ENCODE measurements around the gene ATG9A.
"Not testable (repeated sequence)": the region's sequence is repeated elsewhere in the genome, so short reads cannot be mapped to it uniquely, and the experiment has no call there.

Gene ATG9A

GRCh38 chr2:219204425-219205164, 24.8 kb downstream of the ATG9A start:
- DNase-seq = no peak

DNA sequence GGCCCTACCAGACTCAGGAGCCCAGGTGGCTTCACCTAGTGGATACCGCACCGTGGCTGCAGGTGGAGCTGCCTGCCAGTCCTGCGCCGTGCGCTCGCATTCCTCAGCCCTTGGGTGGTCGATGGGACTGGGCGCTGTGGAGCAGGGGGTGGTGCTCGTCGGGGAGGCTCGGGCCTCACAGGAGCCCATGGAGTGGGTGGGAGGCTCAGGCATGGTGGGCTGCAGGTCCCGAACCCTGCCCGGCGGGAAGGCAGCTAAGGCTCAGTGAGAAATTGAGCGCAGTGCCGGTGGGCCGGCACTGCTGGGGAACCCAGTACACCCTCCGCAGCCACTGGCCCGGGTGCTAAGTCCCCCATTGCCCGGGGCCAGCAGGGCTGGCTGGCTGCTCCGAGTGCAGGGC, 28.1 kb downstream of the ATG9A start:
- DNase-seq = not testable (repeated sequence)

DNA sequence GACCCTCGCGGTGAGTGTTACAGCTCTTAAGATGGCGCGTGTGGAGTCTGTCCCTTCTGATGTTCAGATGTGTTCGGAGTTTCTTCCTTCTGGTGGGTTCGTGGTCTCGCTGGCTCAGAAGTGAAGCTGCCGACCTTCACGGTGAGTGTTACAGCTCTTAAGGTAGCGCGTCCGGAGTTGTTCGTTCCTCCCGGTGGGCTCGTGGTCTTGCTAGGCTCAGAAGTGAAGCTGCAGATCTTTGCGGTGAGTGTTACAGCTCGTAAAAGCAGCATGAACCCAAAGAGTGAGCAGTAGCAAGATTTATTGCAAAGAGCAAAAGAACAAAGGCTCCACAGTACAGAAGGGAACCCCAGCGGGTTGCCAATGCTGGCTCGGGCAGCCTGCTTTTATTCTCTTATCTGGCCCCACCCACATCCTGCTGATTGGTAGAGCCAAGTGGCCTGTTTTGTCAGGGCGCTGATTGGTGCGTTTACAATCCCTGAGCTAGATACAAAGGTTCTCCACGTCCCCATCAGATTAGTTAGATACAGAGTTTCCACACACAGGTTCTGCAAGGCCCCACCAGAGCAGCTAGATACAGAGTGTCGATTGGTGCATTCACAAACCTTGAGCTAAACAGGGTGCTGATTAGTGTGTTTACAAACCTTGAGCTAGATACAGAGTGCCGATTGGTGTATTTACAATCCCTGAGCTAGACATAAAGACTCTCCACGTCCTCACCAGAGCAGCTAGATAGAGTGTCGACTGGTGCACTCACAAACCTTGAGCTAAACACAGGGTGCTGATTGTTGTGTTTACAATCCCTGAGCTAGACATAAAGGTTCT, 28.7 kb downstream of the ATG9A start:
- DNase-seq = not testable (repeated sequence)

DNA sequence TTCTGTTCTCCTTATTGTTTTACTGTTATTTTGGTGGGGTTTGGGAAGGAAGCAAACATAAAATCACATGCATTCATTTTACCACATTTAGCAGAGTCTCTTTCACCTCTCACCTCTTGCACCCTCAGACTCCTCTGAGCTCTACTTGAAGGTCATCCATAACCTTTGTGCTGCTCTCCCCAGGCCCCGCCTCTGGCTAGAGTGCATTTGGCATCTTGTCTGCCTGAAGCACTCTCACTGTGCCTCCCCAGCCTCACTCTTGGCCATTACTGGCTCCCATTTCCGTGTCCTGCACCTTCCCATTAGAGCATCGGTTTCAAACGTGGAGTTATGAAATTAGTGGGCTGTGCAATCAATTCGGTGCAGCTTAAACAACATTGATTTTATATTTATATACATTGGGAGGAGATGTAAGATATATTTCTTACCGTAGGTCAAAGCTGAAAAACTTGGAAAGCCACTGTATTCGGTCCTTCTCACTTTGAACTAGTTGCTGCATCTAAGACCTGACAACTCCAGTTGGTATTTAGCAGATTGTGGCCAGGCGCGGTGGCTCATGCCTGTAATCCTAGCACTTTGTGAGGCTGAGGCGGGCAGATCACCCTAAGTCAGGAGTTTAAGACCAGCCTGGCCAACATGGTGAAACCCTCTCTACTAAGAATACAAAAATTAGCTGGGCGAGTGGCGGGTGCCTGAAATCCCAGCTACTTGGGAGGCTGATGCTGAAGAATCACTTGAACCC, 29.8 kb downstream of the ATG9A start:
- no peak for DNase-seq

- no peak for DNase-seq
Measured at GRCh38 chr2:219198974-219199373, 30.5 kb downstream of the ATG9A start.

DNA sequence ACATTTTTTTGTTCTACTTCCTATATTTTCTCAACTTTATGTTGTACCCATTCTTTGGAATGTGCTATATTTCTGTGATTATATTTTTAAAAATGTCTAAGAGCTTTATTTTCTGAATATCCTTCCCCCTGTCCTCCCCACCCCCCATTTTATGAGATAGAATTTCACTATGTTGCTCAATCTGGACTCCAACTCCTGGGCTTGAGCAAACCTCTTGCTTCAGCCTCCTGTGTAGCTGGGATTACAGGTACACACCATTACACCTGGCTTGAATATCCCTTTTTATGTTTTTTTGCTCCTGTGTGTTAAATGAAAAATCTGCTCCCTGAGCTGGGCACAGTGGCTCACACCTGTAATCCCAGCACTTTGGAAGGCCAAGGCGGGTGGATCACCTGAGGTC, 32.0 kb downstream of the ATG9A start:
- no peak for DNase-seq

GRCh38 chr2:219186754-219187456, 42.5 kb downstream of the ATG9A start:
- no peak for DNase-seq

- no peak for DNase-seq
Measured at GRCh38 chr2:219184121-219184520, 45.3 kb downstream of the ATG9A start.

DNA sequence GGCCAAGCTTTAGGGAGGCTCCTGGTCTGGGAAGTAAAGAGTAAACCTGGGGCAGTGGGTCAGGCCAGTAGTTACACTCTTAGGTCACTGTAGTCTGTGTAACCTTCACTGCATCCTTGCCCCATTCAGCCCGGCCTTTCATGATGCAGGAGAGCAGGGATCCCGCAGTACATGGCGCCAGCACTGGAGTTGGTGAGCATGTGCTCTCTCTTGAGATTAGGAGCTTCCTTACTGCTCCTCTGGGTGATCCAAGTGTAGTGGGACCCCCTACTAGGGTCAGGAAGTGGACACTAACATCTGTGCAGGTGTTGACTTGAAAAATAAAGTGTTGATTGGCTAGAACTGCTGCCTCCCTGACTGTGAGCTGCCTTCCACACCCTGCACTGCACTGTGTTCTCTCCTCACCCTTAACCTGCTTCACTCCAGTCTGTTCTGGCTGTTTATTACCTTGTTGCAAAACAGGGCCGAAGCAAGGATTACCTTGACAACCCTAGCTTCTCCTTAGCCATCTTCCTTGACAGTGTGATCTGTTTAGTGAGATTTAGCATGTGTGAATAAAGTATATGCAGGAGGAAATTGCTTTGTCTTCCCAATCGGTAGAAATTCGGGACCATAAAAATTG, 46.2 kb downstream of the ATG9A start:
- DNase-seq = no peak

GRCh38 chr2:219182331-219183150, 46.9 kb downstream of the ATG9A start:
- no peak for DNase-seq

DNA sequence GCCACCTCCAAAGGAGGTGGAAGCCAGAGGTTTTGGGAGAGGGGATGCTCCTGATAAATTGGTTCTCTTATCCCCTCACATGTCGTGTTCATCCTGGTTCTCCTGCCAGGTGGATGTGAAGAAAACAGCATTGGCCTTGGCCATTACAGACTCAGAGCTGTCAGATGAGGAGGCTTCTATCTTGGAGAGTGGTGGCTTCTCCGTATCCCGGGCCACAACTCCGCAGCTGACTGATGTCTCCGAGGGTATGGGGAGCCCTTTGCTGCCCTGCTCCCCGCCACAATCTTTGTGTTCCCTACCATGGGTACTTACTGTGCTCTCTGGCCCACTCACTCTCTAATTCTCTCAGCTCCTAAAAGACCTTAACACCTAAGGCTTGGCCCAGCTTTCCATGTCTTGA, 47.9 kb downstream of the ATG9A start:
- no peak for DNase-seq

DNA sequence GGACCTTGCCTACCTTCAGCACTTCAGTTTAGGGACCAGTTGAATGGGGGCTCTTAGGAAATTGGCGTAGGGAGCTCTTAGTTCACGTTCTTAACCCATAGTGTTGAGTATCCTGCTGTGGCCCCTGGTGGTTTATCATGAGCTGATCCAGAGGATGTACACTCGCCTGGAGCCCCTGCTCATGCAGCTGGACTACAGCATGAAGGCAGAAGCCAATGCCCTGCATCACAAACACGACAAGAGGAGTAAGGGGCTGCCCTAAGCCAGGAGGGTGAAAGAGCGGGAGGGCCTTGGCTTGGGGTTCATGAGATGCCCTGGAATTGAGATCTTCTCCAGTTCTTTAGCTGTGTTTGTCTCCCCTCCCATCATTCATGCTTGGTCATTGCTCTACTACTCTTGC, 48.5 kb downstream of the ATG9A start:
- DNase-seq = no peak

DNA sequence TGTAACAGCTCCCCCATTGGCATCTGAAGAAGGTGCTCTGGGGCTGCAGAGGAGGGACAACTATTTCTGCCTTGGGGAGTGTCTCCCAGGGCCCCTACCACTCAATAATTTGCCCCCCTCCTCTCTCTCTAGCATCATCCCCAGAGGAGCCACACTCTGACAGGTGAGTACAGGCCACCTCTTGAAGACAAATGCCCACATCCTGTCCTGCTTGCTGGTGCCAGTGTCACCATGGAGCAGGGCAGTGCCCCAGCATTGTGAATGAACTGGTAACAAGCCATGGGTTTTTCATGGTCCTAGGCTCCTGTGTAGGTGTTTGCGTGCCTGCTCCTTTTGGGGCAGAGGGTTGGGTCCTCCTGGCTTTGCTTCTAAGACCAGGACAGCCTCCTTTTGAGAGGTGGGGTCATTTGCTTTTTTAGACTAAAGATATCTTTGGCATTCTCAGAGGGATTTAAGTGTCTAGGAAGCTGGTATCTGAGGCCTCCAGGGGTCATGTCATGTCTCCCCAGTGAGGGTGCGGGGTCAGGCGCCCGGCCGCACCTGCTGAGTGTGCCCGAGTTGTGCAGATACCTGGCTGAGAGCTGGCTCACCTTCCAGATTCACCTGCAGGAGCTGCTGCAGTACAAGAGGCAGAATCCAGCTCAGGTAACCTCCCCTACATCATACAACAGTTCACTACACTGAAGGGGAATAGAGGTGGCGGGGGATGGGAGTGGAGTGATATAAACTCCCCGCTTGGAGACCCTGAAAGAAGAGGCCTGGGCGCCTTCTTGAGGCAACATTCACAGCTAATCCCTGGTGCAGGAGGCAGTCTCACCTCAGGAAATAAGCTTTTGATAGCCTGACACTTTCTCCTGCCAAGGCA, 49.6 kb downstream of the ATG9A start:
- DNase-seq = no peak

GRCh38 chr2:219178377-219179175, 50.9 kb downstream of the ATG9A start:
- peak; percentile 3 for DNase-seq

DNA sequence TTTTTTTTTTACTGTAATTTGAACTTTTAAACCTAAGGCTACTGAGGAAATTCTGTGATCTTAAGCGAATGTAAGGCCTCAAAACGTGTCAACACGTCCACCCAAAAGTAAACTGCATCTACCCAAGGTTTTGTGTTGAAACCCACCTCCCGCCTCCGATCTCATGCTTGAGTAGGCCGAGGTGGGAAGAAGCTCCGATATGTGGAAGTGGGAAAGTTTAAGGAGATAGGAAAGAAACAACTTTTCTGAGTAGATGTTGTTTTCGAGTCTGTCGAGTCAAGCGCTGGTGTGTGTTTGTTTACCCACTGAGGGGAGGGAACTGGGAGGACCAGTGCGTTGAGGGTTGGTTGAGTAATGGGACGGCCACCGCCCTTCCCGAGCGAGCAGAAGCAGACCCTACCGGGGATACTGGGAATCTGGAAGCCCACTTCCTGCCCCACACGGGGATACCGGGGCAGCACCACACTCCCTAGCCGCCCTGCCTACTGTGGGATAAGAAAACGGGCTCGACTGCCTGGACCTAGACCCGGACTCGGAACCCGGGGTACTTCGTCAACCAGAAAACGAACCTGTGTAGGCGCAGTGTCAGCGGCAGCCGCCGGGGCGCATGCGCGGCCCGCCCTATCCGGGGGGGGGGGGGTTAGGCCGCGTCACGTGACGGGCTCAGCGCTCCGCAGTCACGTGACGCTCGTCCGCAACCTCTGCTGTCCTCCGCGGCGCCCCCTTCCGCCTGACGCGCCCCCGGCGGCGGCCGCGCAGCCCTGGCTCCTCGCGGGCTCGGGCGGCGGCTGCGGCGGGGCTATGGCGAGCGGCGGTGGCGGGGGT, 51.7 kb downstream of the ATG9A start, which contains the start of gene RETREG2:
TSS of gene RETREG2 (plus strand) at position 724 of the 825 bp plus-strand sequence. CDS start at position 802, 78 bp downstream.
- peak; percentile 80 for DNase-seq

- peak; percentile 73 for DNase-seq
Measured at GRCh38 chr2:219176818-219177551, 52.5 kb downstream of the ATG9A start, which contains the start of gene CNPPD1. Gene CNPPD1 (minus strand): TSS chr2:219176925. CDS start chr2:219176828, 97 bp downstream.
